Mesodermal cell (in vitro differentiated cells): ENCODE data around the gene ZNF142.

Experiments
- H3K27ac ChIP-seq: 2 replicates; pipeline ENCODE4 v1.7.0; 2013; ENCODE audit warnings: mild to moderate bottlenecking, low read depth, low read length, moderate library complexity; ENCODE audit not compliant: severe bottlenecking
- H3K36me3 ChIP-seq: 2 replicates; pipeline ENCODE4 v1.7.1; 2013; ENCODE audit warnings: mild to moderate bottlenecking, low read length, moderate library complexity; ENCODE audit not compliant: control insufficient read depth, insufficient read depth
- H3K4me1 ChIP-seq: one replicate; pipeline ENCODE4 v1.7.1; 2013; ENCODE audit warnings: mild to moderate bottlenecking, low read length; ENCODE audit not compliant: insufficient read depth, control insufficient read depth, poor library complexity, severe bottlenecking
- H3K4me3 ChIP-seq: 2 replicates; pipeline ENCODE4 v1.7.0; 2013; ENCODE audit warnings: low read length, control low read depth, mild to moderate bottlenecking; ENCODE audit not compliant: insufficient read depth, poor library complexity, severe bottlenecking; ENCODE audit errors: extremely low read depth
- H3K9me3 ChIP-seq: 2 replicates; pipeline ENCODE4 v1.7.1; 2013; ENCODE audit warnings: mild to moderate bottlenecking, low read length, moderate library complexity; ENCODE audit not compliant: control insufficient read depth
- WGBS, 2 experiments: methylation state at CpG; one replicate each; pipeline ENCODE4 v1.1.5; 2013; ENCODE audit warnings: missing lambda C conversion rate in 2 of 2; ENCODE audit not compliant: insufficient coverage in 2 of 2; 5-methylcytosine and 5-hydroxymethylcytosine counted together

The ZNF142 gene

DNA sequence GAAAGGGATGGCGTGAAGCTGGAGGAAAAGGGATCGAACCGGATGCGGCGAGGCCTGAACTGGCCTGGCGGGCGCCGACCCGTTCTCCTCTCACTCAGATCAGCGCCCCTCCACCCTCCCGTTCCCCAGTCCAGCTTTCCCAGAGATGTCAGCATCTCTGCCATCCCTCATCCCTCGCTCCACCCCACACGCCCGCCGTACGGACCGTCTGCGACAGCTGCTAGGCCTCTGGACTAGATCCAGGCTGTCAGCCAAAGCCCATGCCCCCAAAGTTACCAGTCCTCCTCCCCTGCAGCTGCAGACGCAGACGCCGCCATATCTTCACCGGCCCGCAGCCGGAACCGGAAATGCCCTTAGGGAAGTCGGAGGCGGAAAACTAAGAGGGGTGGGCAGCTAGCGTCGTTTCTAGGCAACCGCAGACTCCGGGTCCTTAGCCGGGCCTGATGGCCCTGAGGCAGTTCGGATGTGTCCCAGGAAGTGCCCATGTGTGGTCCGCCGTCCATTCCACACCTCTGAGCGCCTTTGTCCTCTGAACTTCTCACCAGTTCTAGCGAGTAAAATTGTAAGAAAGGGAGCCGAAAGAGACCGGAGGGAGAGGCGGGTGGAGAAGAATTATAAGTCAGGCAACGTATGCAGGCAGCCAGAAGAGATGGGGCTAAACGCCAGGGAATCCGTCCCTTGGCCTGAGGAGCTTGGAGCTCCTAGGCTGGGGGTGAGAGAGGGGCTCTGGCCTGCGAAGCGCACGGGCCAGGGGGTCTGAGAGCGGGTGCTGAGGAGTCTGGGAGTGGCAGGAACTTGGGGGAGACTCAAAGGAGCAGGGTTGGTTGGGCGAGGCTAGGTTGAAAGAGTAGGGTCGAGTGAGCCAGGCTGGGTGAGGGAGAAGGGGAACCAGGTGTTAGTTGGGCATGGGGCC, 12.5 kb upstream of the ZNF142 start, which contains the start of the genes RNF25 and STK36:
Gene RNF25 (minus strand): TSS at position 349 of the 913 bp plus-strand sequence. CDS start 32 bp downstream, at position 317.
Gene STK36 (plus strand): TSS at position 433 of the 913 bp plus-strand sequence. CDS start 744 bp downstream, outside the sequence.
- Histone ChIP-seq H3K9me3 (no peaks in the 10 kb centered on the region), H3K4me3 (peak within 1 kb of the TSS; percentile 84), H3K36me3 (peaks cover 54% of the 10 kb centered on the region), H3K27ac (peak within 1 kb of the TSS; percentile 72), H3K4me1 (no peaks in the 10 kb centered on the region)
- 0 to 2% methylated on average over 27 to 32 of the region's 49 CpGs for WGBS, 2 experiments

GRCh38 chr2:218671097-218671653, 11.8 kb upstream of the ZNF142 start:
- H3K4me3 ChIP-seq = peak overlapping the region; percentile 84
- peak overlapping the region; percentile 72 for H3K27ac ChIP-seq
- H3K9me3 ChIP-seq = no peaks in the 10 kb centered on the region
- H3K4me1 ChIP-seq = no peaks in the 10 kb centered on the region
- peaks cover 59% of the 10 kb centered on the region for H3K36me3 ChIP-seq
- WGBS, 2 experiments = 44 to 50% methylated on average over 11 to 12 of the region's 12 CpGs

GRCh38 chr2:218664653-218665052, 5.2 kb upstream of the ZNF142 start:
- H3K9me3 ChIP-seq = no peaks in the 10 kb centered on the region
- 95 to 96% methylated on average over 7 of the region's 7 CpGs for WGBS, 2 experiments
- no peak overlapping the region for H3K27ac ChIP-seq
- no peaks in the 10 kb centered on the region for H3K4me1 ChIP-seq
- no peak overlapping the region for H3K4me3 ChIP-seq
- peaks cover 83% of the 10 kb centered on the region for H3K36me3 ChIP-seq

GRCh38 chr2:218663901-218664300, 4.5 kb upstream of the ZNF142 start:
- Histone ChIP-seq H3K4me1 (no peaks in the 10 kb centered on the region), H3K27ac (no peak overlapping the region), H3K9me3 (no peaks in the 10 kb centered on the region), H3K4me3 (no peak overlapping the region), H3K36me3 (peaks cover 76% of the 10 kb centered on the region)
- 93% methylated on average over 13 to 15 of the region's 15 CpGs for WGBS, 2 experiments

DNA sequence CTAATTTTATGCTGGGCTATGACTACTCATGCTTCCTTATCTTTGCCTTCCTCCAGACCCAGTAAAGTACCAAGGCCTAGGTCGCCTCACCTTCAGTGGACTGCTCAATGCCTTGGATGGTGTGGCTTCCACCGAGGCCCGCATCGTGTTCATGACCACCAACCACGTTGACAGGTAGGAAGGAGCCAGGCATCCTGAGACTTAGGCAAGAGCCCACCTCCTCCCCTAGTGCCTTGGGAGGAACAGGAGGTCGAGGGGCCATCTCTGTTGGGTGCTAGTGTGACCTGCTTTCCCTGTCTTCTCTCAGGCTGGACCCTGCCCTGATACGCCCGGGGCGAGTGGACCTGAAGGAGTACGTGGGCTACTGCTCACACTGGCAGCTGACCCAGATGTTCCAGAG, 3.4 kb upstream of the ZNF142 start:
- H3K36me3 ChIP-seq = peaks cover 66% of the 10 kb centered on the region
- H3K4me3 ChIP-seq = no peak overlapping the region
- 93 to 97% methylated on average over 7 to 9 of the region's 10 CpGs for WGBS, 2 experiments
- no peaks in the 10 kb centered on the region for H3K9me3 ChIP-seq
- no peak overlapping the region for H3K27ac ChIP-seq
- H3K4me1 ChIP-seq = no peaks in the 10 kb centered on the region

- Histone ChIP-seq H3K9me3 (no peaks in the 10 kb centered on the region), H3K4me1 (no peaks in the 10 kb centered on the region), H3K27ac (no peak overlapping the region), H3K36me3 (peaks cover 66% of the 10 kb centered on the region), H3K4me3 (no peak overlapping the region)
- WGBS, 2 experiments = 95 to 96% methylated on average over 3 to 5 of the region's 7 CpGs
These were observed 3.0 kb upstream of the ZNF142 start for GRCh38 chr2:218662377-218662776.

DNA sequence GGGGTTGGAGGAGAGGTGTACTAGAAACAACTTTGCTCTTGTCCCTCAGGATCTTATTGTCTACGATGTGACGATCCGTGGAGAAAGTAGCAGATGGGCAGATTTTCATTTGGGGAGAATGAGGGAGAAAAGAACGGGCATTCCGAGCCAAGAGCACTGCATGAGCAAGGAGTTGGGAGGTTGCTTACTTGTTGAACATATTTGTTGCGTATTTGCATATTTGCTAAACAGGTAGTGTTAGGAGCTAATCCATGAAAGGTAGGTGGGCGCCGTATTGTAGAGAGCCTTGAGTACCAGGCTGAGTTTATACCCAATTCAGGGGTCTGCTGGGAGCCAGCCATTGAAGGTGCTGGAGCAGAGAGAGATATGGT, 550 bp upstream of the ZNF142 start:
- Histone ChIP-seq H3K9me3 (no peaks in the 10 kb centered on the region), H3K4me3 (peak overlapping the region; percentile 89), H3K27ac (no peak overlapping the region), H3K36me3 (peaks cover 69% of the 10 kb centered on the region), H3K4me1 (no peaks in the 10 kb centered on the region)
- 32 to 36% methylated on average over 7 to 8 of the region's 8 CpGs for WGBS, 2 experiments

DNA sequence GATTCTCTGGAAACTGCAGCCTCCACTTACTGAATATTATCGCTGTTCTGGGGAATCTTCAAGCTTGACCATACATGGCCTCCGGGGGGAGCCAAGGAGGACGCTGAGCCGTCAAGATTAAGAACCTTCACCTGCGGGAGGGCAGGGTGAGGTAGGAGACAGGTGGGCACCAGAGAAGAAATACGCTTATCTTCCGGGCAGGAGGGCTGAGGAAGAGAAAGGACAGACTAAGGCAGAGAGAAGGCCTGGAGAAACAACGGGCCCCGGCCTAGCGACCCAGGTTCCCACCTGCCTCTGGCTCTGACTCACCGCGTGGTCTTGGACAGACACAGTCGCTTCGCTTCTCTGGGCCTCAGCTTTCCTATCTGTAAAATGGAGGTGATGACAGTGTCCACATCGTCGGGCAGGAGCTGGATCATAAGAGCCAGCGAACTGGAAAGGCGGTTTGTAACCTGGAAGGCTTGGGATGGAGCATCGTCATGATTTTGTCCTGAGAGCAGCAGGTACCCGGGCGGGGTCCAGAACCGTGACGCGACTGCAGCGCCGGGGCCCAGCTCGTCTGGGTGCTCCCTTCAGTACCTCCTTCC, 659 bp downstream of the ZNF142 start:
- peaks cover 69% of the 10 kb centered on the region for H3K36me3 ChIP-seq
- no peaks in the 10 kb centered on the region for H3K4me1 ChIP-seq
- WGBS, 2 experiments = 2 to 4% methylated on average over 25 of the region's 27 CpGs
- peak overlapping the region; percentile 16 for H3K27ac ChIP-seq
- no peaks in the 10 kb centered on the region for H3K9me3 ChIP-seq
- peak overlapping the region; percentile 89 for H3K4me3 ChIP-seq

DNA sequence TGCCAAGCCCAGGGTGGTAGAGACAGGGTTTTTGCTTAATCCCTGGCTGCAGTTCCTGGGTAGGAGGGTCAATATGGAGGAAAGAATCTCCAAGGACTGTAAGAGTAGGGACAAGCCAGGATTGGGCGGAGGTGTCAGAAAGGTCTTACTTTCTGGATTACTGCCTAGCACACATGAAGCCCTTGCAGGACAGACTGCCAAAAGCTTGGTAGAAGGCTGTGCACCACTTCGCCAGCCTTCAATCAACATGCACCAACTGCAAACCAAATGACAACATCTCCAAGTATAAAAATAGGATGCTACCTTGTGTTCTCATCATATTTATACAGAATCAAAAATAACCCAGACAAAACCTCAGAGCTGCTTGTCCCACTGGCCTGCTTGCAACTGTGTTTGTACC, 3.7 kb downstream of the ZNF142 start:
- Histone ChIP-seq H3K27ac (no peak overlapping the region), H3K9me3 (no peaks in the 10 kb centered on the region), H3K4me1 (no peaks in the 10 kb centered on the region), H3K4me3 (no peak overlapping the region), H3K36me3 (peaks cover 71% of the 10 kb centered on the region)
- WGBS, 2 experiments = 88 to 100% methylated on average over 1 of the region's 2 CpGs

DNA sequence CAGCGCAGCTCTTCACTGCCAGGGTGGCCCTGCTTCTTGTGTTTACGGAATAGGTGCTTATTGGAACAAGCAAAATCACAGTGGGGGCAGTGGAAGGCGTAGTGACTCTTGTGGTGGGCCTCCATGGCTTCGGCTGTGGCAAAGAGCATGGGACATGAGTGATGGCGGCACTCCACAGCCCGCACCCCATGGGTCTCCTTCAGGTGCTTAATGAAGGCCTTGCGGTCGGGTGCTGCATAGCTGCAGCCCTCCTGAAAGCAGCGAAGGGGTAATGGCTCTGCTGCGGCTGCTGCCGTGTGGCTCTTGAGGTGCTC, 10.7 kb downstream of the ZNF142 start:
- Histone ChIP-seq H3K9me3 (no peaks in the 10 kb centered on the region), H3K27ac (no peak overlapping the region), H3K36me3 (peaks cover 98% of the 10 kb centered on the region), H3K4me1 (no peaks in the 10 kb centered on the region), H3K4me3 (no peak overlapping the region)
- 93 to 95% methylated on average over 10 to 11 of the region's 11 CpGs for WGBS, 2 experiments
